Islet precursor cell (in vitro differentiated cells): ENCODE results near the gene CPE.
"Not testable (repeated sequence)": the region's sequence is repeated elsewhere in the genome, so short reads cannot be mapped to it uniquely, and the experiment has no call there.

Experiments
- DNase-seq: peaks from one replicate; pipeline ENCODE4 v3.0.0-alpha.2; 2018

Gene CPE

GRCh38 chr4:165410214-165410613, 31.4 kb downstream of the CPE start:
- no peak for DNase-seq

DNA sequence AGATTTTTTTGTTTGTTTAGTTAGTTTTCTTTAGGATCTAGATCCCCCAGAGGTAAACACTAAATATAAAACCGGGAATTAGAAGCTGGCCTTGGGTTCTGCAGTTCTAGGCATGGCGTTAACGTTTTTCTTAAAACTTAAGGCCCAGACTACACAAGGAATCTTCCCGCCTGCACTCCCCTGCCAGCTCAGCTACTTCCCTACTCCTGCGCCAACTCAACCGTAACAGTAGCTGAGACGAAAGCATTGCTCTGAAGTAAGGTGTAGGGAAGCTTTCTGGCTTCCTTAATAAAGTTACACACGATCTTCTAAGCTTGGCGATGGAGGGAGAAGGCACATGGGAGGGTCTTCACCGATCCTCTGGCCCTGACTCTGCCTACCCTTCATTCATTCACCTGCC, 37.1 kb downstream of the CPE start:
- DNase-seq: no peak

DNA sequence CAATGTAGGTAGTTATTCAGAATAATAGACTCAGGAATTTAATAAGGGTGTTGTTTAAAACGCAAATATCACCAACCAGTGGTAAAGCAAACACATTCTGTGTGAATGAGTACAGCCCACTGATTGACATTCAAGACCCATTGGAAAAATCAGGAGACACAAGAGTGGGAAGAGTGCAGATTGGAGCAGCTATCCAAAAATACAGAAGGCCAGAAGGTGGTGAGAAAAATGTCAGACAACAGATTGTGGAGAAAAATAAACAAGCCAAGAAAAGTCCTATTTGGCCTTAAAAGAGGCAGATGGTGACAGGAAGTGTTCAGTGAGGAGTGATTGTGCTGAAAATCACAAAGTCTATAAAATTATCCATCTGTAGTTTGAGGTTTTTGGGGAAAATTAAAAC, 39.3 kb downstream of the CPE start:
- DNase-seq: no peak

- DNase-seq: no peak
These were observed 46.8 kb downstream of the CPE start for GRCh38 chr4:165425629-165426028.

- DNase-seq: no peak
These were observed 47.5 kb downstream of the CPE start for GRCh38 chr4:165426331-165426730.

GRCh38 chr4:165426823-165427222, 48.0 kb downstream of the CPE start:
- DNase-seq: no peak

DNA sequence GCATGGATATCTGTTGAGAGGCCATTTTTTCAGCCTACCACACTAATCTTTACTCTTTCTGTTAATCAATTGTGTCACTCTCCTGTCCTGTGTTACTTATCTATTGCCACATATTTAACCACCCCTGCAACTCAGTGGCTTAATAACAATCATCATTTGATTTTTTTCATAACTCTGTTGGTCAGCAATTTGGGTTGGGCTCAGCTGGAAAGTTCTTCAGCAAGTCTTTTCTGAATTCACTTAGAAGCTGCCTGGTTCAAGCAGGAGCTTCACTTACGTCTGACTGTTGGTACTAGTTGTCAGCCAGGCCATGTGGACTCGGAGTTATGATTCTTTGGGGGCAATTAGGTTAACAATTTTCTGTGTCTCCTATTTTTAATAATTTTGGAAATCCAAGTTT, 50.1 kb downstream of the CPE start:
- no peak for DNase-seq

GRCh38 chr4:165433529-165433928, 54.7 kb downstream of the CPE start:
- no peak for DNase-seq

- no peak for DNase-seq
These were observed 58.9 kb downstream of the CPE start for GRCh38 chr4:165437691-165438090.

GRCh38 chr4:165439344-165439743, 60.5 kb downstream of the CPE start:
- no peak for DNase-seq

DNA sequence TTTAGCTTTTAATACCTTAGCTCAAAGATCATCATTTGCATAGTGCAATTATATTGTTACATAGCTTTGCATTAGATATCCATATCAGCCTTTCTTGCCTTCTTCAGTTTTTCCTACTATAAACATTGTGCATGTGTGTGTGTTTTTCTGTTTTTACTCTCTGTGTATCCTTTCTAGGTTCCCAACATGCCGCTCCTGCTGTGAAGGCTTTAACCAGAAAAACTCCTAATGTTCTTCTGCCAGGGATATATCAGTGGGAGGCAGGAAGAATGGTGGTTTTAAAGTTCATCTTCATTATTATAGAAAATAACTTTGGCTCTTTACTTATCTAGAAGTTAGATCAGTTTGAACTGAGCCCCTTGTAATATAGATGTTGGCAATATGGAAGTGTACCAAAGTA, 61.2 kb downstream of the CPE start:
- no peak for DNase-seq

DNA sequence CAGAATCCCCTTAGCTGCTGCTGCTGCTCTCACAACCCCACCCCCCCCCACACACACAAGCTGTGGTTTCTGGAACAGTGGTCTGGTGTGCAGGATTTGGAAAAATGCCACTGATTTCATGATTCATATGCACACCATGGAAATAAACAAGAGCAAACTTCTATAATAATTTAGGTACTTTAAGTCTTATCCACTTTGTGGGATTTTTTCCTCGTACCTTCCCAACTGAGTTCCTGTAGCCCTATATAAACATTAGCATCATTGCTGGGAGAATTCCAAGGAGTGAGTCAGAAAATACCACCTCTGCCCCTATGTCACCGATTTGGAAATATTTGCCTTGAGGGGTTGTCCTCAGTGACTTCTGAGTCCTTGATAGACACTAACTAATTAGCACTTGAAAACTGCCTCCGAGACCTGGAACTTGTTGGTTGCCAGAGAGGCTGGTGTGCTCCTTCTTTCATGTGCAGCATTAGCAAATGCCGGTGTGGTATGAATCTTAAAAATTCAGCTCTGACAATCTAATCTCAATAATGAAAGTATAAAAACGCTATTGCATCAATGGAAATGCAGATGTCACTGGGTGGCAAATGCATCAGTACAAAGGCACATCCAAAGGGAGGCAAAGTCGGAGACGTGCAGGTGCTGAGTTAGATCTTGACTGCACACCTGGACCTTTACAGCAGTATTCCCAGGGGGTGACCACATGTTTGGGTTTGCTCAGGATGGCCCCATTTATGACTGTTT, 61.8 kb downstream of the CPE start:
- peak; percentile 87 for DNase-seq

DNA sequence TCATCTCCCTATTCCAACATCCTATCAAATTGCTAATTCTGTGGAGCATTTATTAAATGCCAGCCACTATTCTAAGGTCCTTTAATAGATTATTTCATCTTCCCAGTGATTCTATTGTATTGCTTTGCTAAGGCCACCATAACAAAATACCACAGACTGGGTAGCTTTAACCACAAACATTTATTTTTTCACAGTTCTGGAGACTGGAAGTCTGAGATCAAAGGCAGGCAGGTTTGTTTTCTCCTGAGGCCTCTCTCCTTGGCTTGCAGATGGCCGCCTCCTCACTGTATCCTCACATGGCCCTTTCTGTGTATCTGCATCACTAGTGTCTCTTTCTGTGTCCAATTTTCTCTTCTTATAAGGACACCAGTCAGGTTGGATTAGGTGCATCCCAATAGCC, 64.5 kb downstream of the CPE start:
- DNase-seq: no peak

GRCh38 chr4:165448700-165449099, 69.9 kb downstream of the CPE start:
- DNase-seq: no peak

GRCh38 chr4:165449333-165449732, 70.5 kb downstream of the CPE start:
- DNase-seq: no peak

GRCh38 chr4:165450871-165451270, 72.1 kb downstream of the CPE start:
- no peak for DNase-seq

DNA sequence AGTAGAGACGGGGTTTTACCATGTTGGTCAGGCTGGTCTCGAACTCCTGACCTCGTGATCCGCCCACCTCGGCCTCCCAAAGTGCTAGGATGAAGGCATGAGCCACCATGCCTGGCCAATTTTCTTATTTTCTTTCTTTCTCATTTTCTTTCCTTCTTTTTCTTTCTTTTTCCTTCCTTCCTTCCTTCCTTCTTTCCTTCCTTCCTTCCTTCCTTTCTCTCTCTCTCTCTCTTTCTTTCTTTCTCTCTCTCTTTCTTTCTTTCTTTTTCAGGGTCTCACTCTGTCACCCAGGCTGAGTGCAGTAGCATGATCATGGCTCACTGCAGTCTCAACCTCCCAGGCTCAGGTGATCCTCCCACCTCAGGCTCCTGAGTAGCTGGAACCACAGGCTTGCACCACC, 74.3 kb downstream of the CPE start:
- DNase-seq: not testable (repeated sequence)

- DNase-seq: no peak
These were observed 75.6 kb downstream of the CPE start for GRCh38 chr4:165454426-165454825.

- DNase-seq: no peak
These were observed 79.0 kb downstream of the CPE start for GRCh38 chr4:165457793-165458192.

- DNase-seq: no peak
These were observed 79.7 kb downstream of the CPE start for GRCh38 chr4:165458471-165458870.

GRCh38 chr4:165461159-165461821, 82.5 kb downstream of the CPE start:
- peak; percentile 77 for DNase-seq

DNA sequence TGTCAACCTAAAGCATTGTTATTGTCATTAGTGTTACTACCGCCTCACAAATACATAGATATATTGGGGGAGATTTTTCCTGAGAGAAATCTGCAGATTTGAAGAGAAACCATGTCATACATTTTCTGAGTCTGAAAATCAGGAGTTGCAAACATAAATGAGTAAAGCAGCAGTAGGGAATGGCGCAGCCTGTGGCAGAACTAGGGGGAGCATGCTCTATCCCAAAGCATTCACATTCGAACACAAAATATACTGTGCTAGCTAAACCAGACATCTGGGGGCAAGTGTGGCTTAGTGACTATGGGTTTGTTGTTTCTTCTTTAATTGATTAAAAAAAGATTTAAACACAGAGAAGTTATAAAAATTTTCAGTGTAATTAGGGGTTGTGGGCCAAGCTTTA, 83.2 kb downstream of the CPE start:
- no peak for DNase-seq

DNA sequence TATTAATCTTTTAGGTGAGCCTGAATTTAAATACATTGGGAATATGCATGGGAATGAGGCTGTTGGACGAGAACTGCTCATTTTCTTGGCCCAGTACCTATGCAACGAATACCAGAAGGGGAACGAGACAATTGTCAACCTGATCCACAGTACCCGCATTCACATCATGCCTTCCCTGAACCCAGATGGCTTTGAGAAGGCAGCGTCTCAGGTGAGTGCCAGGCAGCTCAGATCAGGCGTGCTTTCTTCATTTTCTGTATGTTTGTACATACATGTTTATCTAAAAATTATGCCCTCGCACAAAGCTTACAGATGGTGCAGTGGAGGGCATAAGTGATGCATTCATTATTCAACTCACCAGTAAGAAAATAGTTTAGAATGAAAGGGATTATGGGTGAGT, 85.6 kb downstream of the CPE start:
- no peak for DNase-seq

DNA sequence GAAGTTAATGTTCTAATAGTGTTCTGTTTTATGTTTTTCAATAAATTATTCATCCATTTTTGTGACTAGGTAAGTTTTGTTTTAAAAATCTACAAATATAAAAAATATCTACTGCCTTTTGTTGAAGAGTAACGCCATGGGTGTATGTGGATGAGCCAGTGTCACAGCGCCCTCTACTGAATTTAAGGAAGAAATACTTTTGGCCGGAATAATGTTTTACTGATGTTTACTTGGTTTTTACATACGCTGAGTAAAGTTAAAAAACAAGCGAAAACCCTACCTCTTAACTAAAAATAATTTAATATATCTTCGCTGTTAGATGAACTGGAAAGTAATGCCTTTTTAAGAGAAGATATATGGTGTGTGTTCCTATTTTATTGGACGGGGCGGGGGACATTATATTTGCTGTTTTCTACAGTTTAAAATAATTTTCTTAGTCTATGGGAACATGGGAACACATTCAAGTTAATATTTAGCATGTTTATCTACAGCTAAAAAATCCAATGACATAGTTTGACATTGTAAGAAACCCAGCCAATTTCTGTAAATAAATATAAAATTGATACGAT, 86.1 kb downstream of the CPE start:
- DNase-seq: no peak

GRCh38 chr4:165470009-165470408, 91.2 kb downstream of the CPE start:
- no peak for DNase-seq
